MCF 10A (cell line): ENCODE data around the gene CA12. TPM values are rescaled to one million over a fixed set of nuclear protein-coding genes. Genes with fewer than 3 reads are reported as not detected.

Experiments used
- BruUV-seq: library from RNA; stranded (reverse); fragments of 400-500 nt; replicated peaks from 2 replicates; lab custom pipeline; 2021; lab: Mats Ljungman, UMichigan
- CTCF ChIA-PET: fragments of 300-600 bp; sonication (Branson Sonifier 250); formaldehyde crosslinking; extraction: SDS; loops from one replicate; lab custom pipeline; 2021; ENCODE audit warnings: antibody characterized with exemption, inconsistent platforms; lab: Yijun Ruan, JAX
- POLR2A ChIA-PET: fragments of 300-600, 350-650 bp; sonication (Branson Sonifier 250); formaldehyde crosslinking; extraction: SDS; loops from one replicate; lab custom pipeline; 2020; ENCODE audit warnings: antibody characterized with exemption, inconsistent platforms; lab: Yijun Ruan, JAX
- DNase-seq: peaks from one replicate; pipeline ENCODE4 v3.0.0-alpha.2; 2018; ENCODE audit not compliant: unreplicated experiment
- H3K27ac Mint-ChIP-seq: one replicate; pipeline ENCODE4 v1.8.0; 2022; ENCODE audit warnings: mild to moderate bottlenecking, low read depth, mixed read lengths; ENCODE audit not compliant: unreplicated experiment
- H3K27me3 Mint-ChIP-seq: one replicate; pipeline ENCODE4 v1.8.0; 2022; ENCODE audit warnings: mixed read lengths; ENCODE audit not compliant: insufficient read depth, unreplicated experiment
- H3K36me3 Mint-ChIP-seq: one replicate; pipeline ENCODE4 v1.8.0; 2022; ENCODE audit warnings: mild to moderate bottlenecking, moderate library complexity, mixed read lengths; ENCODE audit not compliant: insufficient read depth, unreplicated experiment
- H3K4me1 Mint-ChIP-seq: one replicate; pipeline ENCODE4 v1.8.0; 2022; ENCODE audit warnings: mixed read lengths; ENCODE audit not compliant: insufficient read depth, unreplicated experiment
- H3K4me3 Mint-ChIP-seq: one replicate; pipeline ENCODE4 v1.8.0; 2022; ENCODE audit warnings: mild to moderate bottlenecking, moderate library complexity, mixed read lengths; ENCODE audit not compliant: unreplicated experiment
- H3K9me3 Mint-ChIP-seq: one replicate; pipeline ENCODE4 v1.8.0; 2022; ENCODE audit warnings: mixed read lengths; ENCODE audit not compliant: unreplicated experiment
- intact Hi-C: fragments of 100-400 bp; cut with micrococcal nuclease; formaldehyde crosslinking; loops from 2 replicates; pipeline ENCODE4 v1.14.1; 2022
- total RNA-seq: library from RNA; stranded (reverse); gene quantifications from 2 replicates; pipeline ENCODE4 v1.2.3, GENCODE V29; 2022
- TF ChIP-seq, protein P1 (sequence below): fragments of 200-600 bp; IDR thresholded peaks from one replicate; pipeline ENCODE4 v1.8.0; 2022; ENCODE audit warnings: antibody characterized with exemption, mild to moderate bottlenecking; ENCODE audit not compliant: unreplicated experiment

CA12 gene
- total RNA-seq, 1 experiment from 2014 or later: 19.6 TPM

DNA sequence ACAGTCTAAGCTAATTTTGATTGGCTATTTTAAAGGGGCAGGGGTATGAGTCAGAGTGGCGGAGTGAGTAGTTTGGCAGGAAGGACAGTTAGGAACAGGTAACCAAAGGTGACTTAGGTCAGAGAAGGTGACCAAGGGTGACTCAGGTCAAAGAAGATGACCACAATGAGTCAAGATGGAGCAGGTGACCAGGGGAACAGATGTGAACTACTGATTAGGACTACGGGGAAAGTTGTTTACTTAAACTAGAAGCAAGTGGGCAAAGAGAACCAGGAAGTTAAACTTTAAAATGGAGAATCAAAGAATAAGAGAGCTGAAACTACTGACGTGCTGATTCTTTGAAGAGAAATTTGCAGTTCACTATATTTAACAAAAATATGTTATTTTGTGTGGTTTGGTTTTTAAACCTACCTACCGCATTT is 14.1 kb upstream of the CA12 start:
- ChIA-PET POLR2A (interaction anchor here (0.5 to 1.2 kb wide), 3 partner anchors 10 to 36 kb away, joined by 3 to 5 read pairs (median 3); no protein-coding TSS in a partner anchor), CTCF (interaction anchor here (0.6 to 0.9 kb wide), 2 partner anchors 15 to 106 kb away, joined by 3 read pairs; no protein-coding TSS in a partner anchor)
- intact Hi-C loops: no loop called here
- Mint-ChIP-seq H3K4me1 (peaks cover 6% of the 10 kb centered on the region), H3K9me3 (no peaks in the 10 kb centered on the region), H3K4me3 (no peak overlapping the region), H3K27ac (no peak overlapping the region), H3K36me3 (no peaks in the 10 kb centered on the region), H3K27me3 (no peaks in the 10 kb centered on the region)
- TF ChIP-seq, protein P1, sequence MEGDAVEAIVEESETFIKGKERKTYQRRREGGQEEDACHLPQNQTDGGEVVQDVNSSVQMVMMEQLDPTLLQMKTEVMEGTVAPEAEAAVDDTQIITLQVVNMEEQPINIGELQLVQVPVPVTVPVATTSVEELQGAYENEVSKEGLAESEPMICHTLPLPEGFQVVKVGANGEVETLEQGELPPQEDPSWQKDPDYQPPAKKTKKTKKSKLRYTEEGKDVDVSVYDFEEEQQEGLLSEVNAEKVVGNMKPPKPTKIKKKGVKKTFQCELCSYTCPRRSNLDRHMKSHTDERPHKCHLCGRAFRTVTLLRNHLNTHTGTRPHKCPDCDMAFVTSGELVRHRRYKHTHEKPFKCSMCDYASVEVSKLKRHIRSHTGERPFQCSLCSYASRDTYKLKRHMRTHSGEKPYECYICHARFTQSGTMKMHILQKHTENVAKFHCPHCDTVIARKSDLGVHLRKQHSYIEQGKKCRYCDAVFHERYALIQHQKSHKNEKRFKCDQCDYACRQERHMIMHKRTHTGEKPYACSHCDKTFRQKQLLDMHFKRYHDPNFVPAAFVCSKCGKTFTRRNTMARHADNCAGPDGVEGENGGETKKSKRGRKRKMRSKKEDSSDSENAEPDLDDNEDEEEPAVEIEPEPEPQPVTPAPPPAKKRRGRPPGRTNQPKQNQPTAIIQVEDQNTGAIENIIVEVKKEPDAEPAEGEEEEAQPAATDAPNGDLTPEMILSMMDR: no peak
- DNase-seq: no peak
- BruUV-seq: no TSS peak

DNA sequence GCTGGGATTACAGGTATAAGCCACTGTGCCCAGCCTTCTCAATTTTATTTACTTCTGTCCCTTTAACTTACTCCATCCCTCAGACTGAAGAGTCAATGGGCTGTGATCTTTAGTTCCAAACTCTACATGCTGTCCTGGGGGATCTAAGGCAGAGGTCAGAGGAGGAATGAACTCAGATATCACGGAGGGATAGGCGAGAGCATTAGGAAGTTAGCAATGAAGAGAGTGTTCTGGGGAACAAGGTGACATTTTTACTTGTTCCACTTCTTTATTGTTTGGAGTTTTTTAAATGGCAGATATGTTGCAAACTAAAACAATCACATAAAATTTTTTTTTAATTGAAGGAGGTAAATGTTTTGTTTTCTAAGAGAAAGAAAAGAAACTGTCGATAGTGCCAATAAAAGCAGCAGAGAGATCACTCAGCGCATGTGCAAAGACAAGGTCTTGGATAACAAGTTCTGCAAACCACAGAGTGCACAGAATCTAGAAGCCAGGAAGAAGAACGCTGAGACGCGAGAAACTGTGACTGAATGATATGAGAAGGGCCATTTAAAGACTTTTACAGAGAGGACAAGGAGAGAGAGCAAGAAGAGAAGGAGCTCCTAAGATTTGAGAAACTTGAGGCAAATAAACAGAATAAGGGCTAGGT is 10.8 kb upstream of the CA12 start:
- no peak overlapping the region for H3K4me3 Mint-ChIP-seq
- no peaks in the 10 kb centered on the region for H3K27me3 Mint-ChIP-seq
- TF ChIP-seq, protein P1: no peak
- CTCF ChIA-PET: interaction anchor here (1.2 kb wide), 1 partner anchor 10 kb away, joined by 5 read pairs; no protein-coding TSS in a partner anchor
- no TSS peak for BruUV-seq
- POLR2A ChIA-PET: interaction anchor here (0.6 to 1.3 kb wide), 2 partner anchors 12 to 64 kb away, joined by 3 to 4 read pairs; no protein-coding TSS in a partner anchor
- H3K4me1 Mint-ChIP-seq: peaks cover 6% of the 10 kb centered on the region
- DNase-seq: no peak
- H3K9me3 Mint-ChIP-seq: no peaks in the 10 kb centered on the region
- no peaks in the 10 kb centered on the region for H3K36me3 Mint-ChIP-seq
- intact Hi-C loops: no loop called here
- H3K27ac Mint-ChIP-seq: no peak overlapping the region

DNA sequence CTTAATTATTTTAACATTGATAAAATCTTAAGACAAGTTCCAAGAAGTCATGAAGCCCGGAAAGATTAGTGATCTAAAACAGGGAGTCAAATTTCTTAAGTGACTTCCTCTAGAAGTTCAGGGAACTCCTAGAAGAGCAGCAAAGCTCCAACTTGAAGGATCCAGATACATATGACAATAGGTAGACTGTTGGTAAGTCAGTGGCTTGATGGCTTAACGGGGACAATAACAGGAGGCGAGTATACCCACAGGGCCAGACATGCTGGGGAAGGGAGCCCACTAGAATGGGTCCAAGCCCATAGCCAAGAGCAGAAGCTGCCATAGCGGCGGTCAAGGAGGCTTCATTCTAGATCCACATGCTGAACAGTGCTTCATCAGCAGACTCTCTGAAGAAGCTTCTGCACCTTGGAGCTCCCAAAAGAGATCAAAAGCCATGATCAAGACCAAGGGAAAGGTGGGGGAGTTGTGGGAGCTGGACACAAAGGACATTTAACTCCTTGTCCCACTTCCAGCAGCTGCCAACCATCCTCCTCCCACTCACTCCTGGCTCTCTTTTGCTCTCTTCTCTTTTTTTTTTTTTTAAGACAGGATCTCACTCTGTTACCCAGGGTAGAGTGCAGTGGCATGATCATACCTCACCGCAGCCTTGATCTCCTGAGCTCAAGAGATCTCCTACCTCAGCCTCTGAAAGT is 10.2 kb upstream of the CA12 start:
- Mint-ChIP-seq H3K9me3 (no peaks in the 10 kb centered on the region), H3K27ac (no peak overlapping the region), H3K4me1 (peaks cover 6% of the 10 kb centered on the region), H3K27me3 (no peaks in the 10 kb centered on the region), H3K36me3 (no peaks in the 10 kb centered on the region), H3K4me3 (no peak overlapping the region)
- ChIA-PET POLR2A (interaction anchor here (1.3 kb wide), 1 partner anchor 11 kb away, joined by 4 read pairs; no protein-coding TSS in a partner anchor), CTCF (interaction anchor here (0.6 to 1.2 kb wide), 5 partner anchors 10 to 793 kb away, joined by 3 to 5 read pairs (median 3); no protein-coding TSS in a partner anchor)
- TF ChIP-seq, protein P1: no peak
- BruUV-seq: no TSS peak
- DNase-seq: no peak
- intact Hi-C loops: no loop called here

DNA sequence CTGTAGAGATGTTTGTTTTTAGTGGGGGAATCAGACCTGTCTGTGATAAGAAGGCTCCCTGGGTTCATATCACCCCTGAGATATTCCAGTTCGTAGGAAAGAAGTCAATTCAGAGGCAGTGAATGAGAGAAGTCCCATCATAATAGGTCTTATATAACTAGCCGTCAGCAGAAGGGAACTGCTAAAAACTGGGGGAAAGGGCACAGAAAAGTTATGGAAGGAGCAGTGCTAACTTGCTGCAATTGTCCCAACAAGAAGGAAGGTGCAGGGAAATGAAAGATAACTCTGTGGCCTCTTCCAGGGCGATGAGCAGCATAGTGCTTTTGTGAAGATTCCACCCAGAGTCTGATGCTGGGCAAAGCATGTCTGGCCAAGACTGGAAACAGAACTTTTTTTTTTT is 9.0 kb upstream of the CA12 start:
- BruUV-seq: no TSS peak
- H3K27me3 Mint-ChIP-seq: no peaks in the 10 kb centered on the region
- H3K9me3 Mint-ChIP-seq: no peaks in the 10 kb centered on the region
- H3K27ac Mint-ChIP-seq: no peak overlapping the region
- H3K4me1 Mint-ChIP-seq: peaks cover 4% of the 10 kb centered on the region
- ChIA-PET POLR2A (interaction anchor here (1.2 kb wide), 1 partner anchor 10 kb away, joined by 8 read pairs; the partner anchor contains the start of gene CA12), CTCF (no interaction called here)
- intact Hi-C loops: no loop called here
- no peak overlapping the region for H3K4me3 Mint-ChIP-seq
- no peaks in the 10 kb centered on the region for H3K36me3 Mint-ChIP-seq
- DNase-seq: no peak
- TF ChIP-seq, protein P1: no peak
